Kidney epithelial cell (primary cell): ENCODE results near the gene RPEL1. TPM values are rescaled to one million over a fixed set of nuclear protein-coding genes. Genes with fewer than 3 reads are reported as not detected.

Source experiments
- DNase-seq: peaks from one replicate; pipeline ENCODE4 v3.0.0-alpha.2; 2010; ENCODE audit warnings: low read depth
- H3K27me3 ChIP-seq: 2 replicates; pipeline ENCODE4 v1.6.0; 2011; ENCODE audit warnings: low read length; ENCODE audit not compliant: control insufficient read depth, insufficient read depth
- H3K36me3 ChIP-seq: 2 replicates; pipeline ENCODE4 v1.5.1; 2011; ENCODE audit warnings: low read length; ENCODE audit not compliant: control insufficient read depth, insufficient read depth
- H3K4me3 ChIP-seq: 2 replicates; pipeline ENCODE4 v1.5.1; 2011; ENCODE audit warnings: low read depth, mild to moderate bottlenecking, control low read depth, low read length
- total RNA-seq: library from RNA; depleted of rRNA; stranded (reverse); fragments of >200 nt; gene quantifications from 2 replicates; pipeline ENCODE4 v1.2.3, GENCODE V29; 2015
- TF ChIP-seq, protein P1 (sequence below): IDR thresholded peaks from 2 replicates; pipeline ENCODE4 v1.5.1; 2011; ENCODE audit warnings: mild to moderate bottlenecking, moderate library complexity, low read length, control low read depth, inconsistent platforms; ENCODE audit not compliant: insufficient read depth, poor library complexity, severe bottlenecking

The RPEL1 gene
- total RNA-seq, 1 donor from 2014 or later, result 0.04 TPM

DNA sequence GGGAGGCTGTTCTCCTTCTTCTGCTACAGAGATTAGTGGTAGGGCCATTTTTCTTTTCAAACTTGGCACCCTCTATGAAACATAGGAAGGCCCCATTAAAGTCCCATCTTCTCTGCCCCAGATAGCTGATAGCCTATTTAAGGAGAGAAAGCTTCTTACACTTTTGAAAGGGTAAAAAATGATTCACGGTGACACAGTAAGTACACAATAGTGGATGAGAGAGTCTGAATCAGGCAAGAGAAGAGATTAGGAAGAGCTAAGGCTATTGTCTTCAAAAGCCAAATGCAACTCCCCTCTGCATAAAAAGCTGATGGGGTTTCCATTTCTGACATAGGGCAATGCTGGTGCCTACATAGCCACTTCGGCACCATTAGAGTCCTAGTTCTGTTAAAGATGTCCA lies 34.8 kb downstream of the RPEL1 start:
- Histone ChIP-seq H3K27me3 (peaks cover 28% of the 10 kb centered on the region), H3K36me3 (no peaks in the 10 kb centered on the region), H3K4me3 (no peak overlapping the region)
- DNase-seq, result no peak
- TF ChIP-seq, protein P1, sequence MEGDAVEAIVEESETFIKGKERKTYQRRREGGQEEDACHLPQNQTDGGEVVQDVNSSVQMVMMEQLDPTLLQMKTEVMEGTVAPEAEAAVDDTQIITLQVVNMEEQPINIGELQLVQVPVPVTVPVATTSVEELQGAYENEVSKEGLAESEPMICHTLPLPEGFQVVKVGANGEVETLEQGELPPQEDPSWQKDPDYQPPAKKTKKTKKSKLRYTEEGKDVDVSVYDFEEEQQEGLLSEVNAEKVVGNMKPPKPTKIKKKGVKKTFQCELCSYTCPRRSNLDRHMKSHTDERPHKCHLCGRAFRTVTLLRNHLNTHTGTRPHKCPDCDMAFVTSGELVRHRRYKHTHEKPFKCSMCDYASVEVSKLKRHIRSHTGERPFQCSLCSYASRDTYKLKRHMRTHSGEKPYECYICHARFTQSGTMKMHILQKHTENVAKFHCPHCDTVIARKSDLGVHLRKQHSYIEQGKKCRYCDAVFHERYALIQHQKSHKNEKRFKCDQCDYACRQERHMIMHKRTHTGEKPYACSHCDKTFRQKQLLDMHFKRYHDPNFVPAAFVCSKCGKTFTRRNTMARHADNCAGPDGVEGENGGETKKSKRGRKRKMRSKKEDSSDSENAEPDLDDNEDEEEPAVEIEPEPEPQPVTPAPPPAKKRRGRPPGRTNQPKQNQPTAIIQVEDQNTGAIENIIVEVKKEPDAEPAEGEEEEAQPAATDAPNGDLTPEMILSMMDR, result no peak

DNA sequence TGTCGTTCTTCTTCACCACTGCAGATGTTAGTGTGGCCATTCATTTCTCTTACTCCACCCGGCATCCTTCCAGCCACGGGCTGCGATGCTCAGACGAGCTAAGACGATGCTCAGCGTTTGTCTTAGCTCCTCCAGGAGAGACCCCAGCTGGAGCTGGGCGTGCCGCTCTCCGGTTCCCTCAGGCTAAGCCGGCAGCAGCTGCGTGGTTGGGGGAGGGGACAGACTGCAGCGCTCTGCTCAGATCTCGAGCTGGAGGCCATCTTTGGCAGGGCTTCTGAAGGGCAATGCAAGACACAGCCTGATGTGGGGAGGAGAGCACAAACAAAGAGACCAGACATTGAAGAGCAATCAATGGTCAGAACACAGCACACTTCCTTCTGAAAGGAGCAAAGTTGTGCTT lies 36.1 kb downstream of the RPEL1 start:
- peaks cover 22% of the 10 kb centered on the region for H3K27me3 ChIP-seq

DNA sequence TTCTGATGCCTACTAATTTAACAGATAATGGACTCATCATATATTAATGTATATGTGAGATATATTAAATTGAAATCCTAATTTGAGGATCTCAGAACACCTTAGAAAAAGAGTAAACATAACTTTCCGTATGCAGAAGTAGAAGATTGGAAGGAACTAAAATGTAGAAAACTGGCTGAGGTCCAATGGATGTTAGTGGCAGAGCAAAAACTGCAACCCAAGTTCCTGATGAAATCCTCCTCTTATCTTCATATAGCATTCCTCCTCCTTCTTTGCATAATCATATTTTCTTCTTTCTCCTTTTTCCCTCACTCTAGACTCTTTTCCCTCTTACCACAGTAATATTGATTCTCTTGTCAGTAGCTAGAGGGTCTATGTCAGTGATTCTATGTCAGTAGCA lies 37.3 kb downstream of the RPEL1 start:
- H3K4me3 ChIP-seq, result no peak overlapping the region
- TF ChIP-seq, protein P1, result no peak
- peaks cover 11% of the 10 kb centered on the region for H3K27me3 ChIP-seq
- no peak for DNase-seq
- no peaks in the 10 kb centered on the region for H3K36me3 ChIP-seq

More for the DNA sequence above, 36.1 kb downstream of the RPEL1 start:
- DNase-seq, result no peak
- H3K36me3 ChIP-seq, result no peaks in the 10 kb centered on the region
- TF ChIP-seq, protein P1, result no peak
- no peak overlapping the region for H3K4me3 ChIP-seq

DNA sequence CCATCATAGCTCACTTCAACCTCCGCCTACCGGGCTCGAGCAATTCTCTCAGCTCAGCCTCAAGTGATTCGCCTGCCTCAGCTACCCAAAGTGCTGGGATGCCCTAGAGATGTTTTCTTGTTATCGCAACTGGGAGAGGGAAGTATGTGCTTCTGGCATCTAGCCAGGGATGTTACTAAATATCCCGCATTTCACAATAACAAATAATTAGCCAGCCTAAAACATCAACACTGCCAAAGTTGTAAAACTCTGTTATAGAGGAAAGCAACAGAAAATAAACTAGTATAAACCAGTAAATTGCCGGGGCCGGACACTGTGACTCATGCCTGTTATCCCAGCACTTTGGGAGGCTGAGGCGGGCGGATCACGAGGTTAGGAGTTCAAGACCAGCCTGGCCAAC lies 38.5 kb downstream of the RPEL1 start:
- TF ChIP-seq, protein P1, result no peak
- peaks cover 2% of the 10 kb centered on the region for H3K27me3 ChIP-seq
- DNase-seq, result no peak
- H3K36me3 ChIP-seq, result no peaks in the 10 kb centered on the region
- H3K4me3 ChIP-seq, result no peak overlapping the region

DNA sequence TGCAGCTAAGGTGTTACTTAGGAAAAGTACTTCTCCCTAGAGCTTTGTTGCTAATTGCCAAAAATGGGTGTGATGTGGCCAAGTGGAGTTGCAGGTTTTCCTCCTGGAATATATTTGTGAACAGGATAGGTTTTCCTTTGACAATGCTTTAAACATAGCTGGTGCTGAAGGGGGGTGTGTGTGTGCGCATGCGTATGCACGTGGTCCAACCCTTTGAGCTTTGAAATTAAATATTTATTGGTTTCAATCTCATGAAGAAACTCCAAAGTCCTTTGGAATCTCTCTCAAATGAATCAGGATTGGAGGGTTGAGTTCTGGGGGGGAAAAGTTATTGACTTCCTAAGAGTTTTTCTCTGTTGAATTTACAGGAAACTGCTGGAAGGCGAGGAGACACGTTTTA lies 42.3 kb downstream of the RPEL1 start:
- no peak for DNase-seq
- TF ChIP-seq, protein P1, result no peak
- no peak overlapping the region for H3K4me3 ChIP-seq
- H3K27me3 ChIP-seq, result no peaks in the 10 kb centered on the region
- no peaks in the 10 kb centered on the region for H3K36me3 ChIP-seq

DNA sequence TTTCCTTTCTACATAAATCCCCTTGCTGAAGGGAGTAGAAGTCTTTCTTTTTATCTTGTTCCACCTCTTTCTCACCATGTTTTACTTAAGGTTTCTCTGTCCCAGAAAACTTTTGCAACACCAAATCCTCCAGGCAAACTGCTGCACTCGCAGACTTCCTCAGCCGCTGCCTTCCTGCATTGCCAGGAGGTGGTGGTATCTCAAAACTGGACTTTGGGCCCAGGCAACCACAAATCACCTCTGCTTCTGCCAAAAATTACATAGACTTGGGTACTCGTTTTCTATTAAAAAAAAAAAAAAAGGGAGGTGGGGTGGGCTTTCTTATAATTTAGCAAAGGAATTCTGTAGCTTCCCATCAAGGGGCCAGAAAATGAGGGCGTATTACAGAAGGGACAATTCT lies 45.9 kb downstream of the RPEL1 start:
- TF ChIP-seq, protein P1, result no peak
- DNase-seq, result no peak
- Histone ChIP-seq H3K36me3 (no peaks in the 10 kb centered on the region), H3K27me3 (no peaks in the 10 kb centered on the region), H3K4me3 (no peak overlapping the region)
